HepG2 (cell line): Measurements from ENCODE around the gene DRAXIN. TPM values are rescaled to one million over a fixed set of nuclear protein-coding genes. Genes with fewer than 3 reads are reported as not detected.

Source experiments
- ATAC-seq: fragments of 200-7000 bp; cut with Tn5 transposase; 3 replicates; pipeline ENCODE4 v1.9.1; 2020; ENCODE audit warnings: mild to moderate bottlenecking, moderate library complexity
- BruUV-seq: library from RNA; stranded (reverse); fragments of 400-500 nt; replicated peaks from 2 replicates; lab custom pipeline; 2021; lab: Mats Ljungman, UMichigan
- CTCF ChIA-PET: fragments of 300-600 bp; formaldehyde crosslinking; extraction: SDS; loops from one replicate; lab custom pipeline; 2021; ENCODE audit warnings: low total read pairs, inconsistent platforms, low intra/inter-chr PET ratio; lab: Yijun Ruan, JAX
- POLR2A ChIA-PET: fragments of 350-600 bp; sonication (Branson Sonifier 250); formaldehyde crosslinking; loops from one replicate; lab custom pipeline; 2020; ENCODE audit warnings: antibody characterized with exemption, inconsistent platforms; lab: Yijun Ruan, JAX
- DNase-seq: peaks from one replicate; pipeline ENCODE4 v3.0.0-alpha.2; 2015; ENCODE audit warnings: low spot score
- FAIRE-seq: peaks from 3 replicates; lab custom pipeline; 2011; peaks lifted over from hg19 to GRCh38; lab: Jason Lieb, UNC
- H2AFZ ChIP-seq: one replicate; pipeline ENCODE4 v1.6.1; 2011; ENCODE audit warnings: low read length, inconsistent platforms
- H3K27ac ChIP-seq: fragments of 300-600 bp; 3 replicates; pipeline ENCODE4 v1.8.0; 2011; ENCODE audit warnings: mixed run types, mild to moderate bottlenecking, mixed read lengths, low read length, inconsistent platforms; ENCODE audit not compliant: insufficient read depth; ENCODE audit errors: extremely low read length
- H3K27me3 ChIP-seq, 2 experiments: fragments of 200-600 bp in 1 of 2; 2 replicates in 1 of 2; 3 replicates in 1 of 2; pipeline versions ENCODE4 v1.6.0 to v1.8.0; 2011; ENCODE audit warnings: low read length in 2 of 2, mild to moderate bottlenecking in 2 of 2, moderate library complexity in 2 of 2, inconsistent platforms in 1 of 2; ENCODE audit not compliant: insufficient read depth in 2 of 2, control insufficient read depth in 1 of 2
- H3K36me3 ChIP-seq, 2 experiments: fragments of 200-600 bp in 1 of 2; replicated peaks in 1 of 2; 2 replicates in 1 of 2; 3 replicates in 1 of 2; pipeline versions ENCODE4 v1.5.1 to v1.8.0; 2011; ENCODE audit warnings: low read length in 2 of 2, inconsistent platforms in 1 of 2; ENCODE audit not compliant: insufficient read depth in 2 of 2, control insufficient read depth in 1 of 2
- H3K4me1 ChIP-seq: 2 replicates; pipeline ENCODE4 v1.5.1; 2012; ENCODE audit warnings: low read length, inconsistent platforms; ENCODE audit not compliant: insufficient read depth
- H3K4me2 ChIP-seq: 2 replicates; pipeline ENCODE4 v1.6.0; 2011; ENCODE audit warnings: low read depth, low read length, inconsistent platforms
- H3K4me3 ChIP-seq, 3 experiments: fragments of 200-600 bp in 1 of 3; sonication (generic), shearing (Covaris generic) in 1 of 3; replicated peaks in 1 of 3; 2 replicates each; pipeline ENCODE4 v1.5.1; 2011 to 2016; ENCODE audit warnings: low read length in 3 of 3, inconsistent platforms in 2 of 3, low read depth in 2 of 3, mild to moderate bottlenecking in 2 of 3, control low read depth in 1 of 3, mixed read lengths in 1 of 3; ENCODE audit not compliant: insufficient read depth in 1 of 3
- H3K79me2 ChIP-seq: one replicate; pipeline ENCODE4 v1.6.1; 2011; ENCODE audit warnings: low read length, inconsistent platforms; ENCODE audit not compliant: insufficient read depth
- H3K9ac ChIP-seq: 2 replicates; pipeline ENCODE4 v1.6.0; 2011; ENCODE audit warnings: mild to moderate bottlenecking, low read depth, low read length, inconsistent platforms; ENCODE audit not compliant: insufficient read depth
- H3K9me3 ChIP-seq: 2 replicates; pipeline ENCODE4 v1.5.1; 2012; ENCODE audit warnings: mild to moderate bottlenecking, low read length
- H4K20me1 ChIP-seq: 2 replicates; pipeline ENCODE4 v1.6.0; 2011; ENCODE audit warnings: inconsistent platforms, mild to moderate bottlenecking, low read length, moderate library complexity; ENCODE audit not compliant: insufficient read depth
- AGO2 ChIP-seq: fragments of 200-400 bp; formaldehyde crosslinking; optimal IDR thresholded peaks from 2 replicates; pipeline ENCODE3; 2017; ENCODE audit warnings: mild to moderate bottlenecking, low read depth, low read length, moderate library complexity
- CTCF ChIP-seq: sonication (generic); formaldehyde crosslinking; IDR thresholded peaks from 2 replicates; pipeline ENCODE4 v1.5.0; 2020; ENCODE audit warnings: mild to moderate bottlenecking, missing genetic modification reagents, moderate library complexity
- GZF1 ChIP-seq: sonication (generic); formaldehyde crosslinking; IDR thresholded peaks from 2 replicates; pipeline ENCODE4 v1.5.1; 2020; ENCODE audit warnings: mild to moderate bottlenecking, missing genetic modification reagents
- HNRNPLL ChIP-seq: fragments of 200-400 bp; formaldehyde crosslinking; IDR thresholded peaks from 2 replicates; pipeline ENCODE4 v1.6.1; 2017; ENCODE audit warnings: mild to moderate bottlenecking, low read depth, low read length; ENCODE audit not compliant: poor library complexity, severe bottlenecking
- PRPF4 ChIP-seq: fragments of 200-400 bp; formaldehyde crosslinking; IDR thresholded peaks from 2 replicates; pipeline ENCODE4 v1.6.1; 2016; ENCODE audit warnings: low read length, low read depth; ENCODE audit not compliant: poor library complexity, severe bottlenecking
- RBFOX2 ChIP-seq: fragments of 200-400 bp; formaldehyde crosslinking; IDR thresholded peaks from 2 replicates; pipeline ENCODE4 v1.6.1; 2017; ENCODE audit warnings: low read depth, mild to moderate bottlenecking, low read length
- SMYD3 ChIP-seq: sonication (generic); formaldehyde crosslinking; IDR thresholded peaks from 2 replicates; pipeline ENCODE4 v1.8.1; 2023; ENCODE audit warnings: mild to moderate bottlenecking, missing genetic modification reagents
- STAG1 ChIP-seq: sonication (generic); formaldehyde crosslinking; IDR thresholded peaks from 2 replicates; pipeline ENCODE4 v1.4.0; 2020; ENCODE audit warnings: missing genetic modification reagents
- ZBTB33 ChIP-seq: sonication (generic); formaldehyde crosslinking; IDR thresholded peaks from 2 replicates; pipeline ENCODE4 v1.4.0; 2020; ENCODE audit warnings: missing genetic modification reagents
- ZFP1 ChIP-seq: IDR thresholded peaks from 2 replicates; pipeline ENCODE4 v1.6.1; 2016
- ZKSCAN1 ChIP-seq: fragments of 150-350 bp; IDR thresholded peaks from 2 replicates; pipeline ENCODE4 v1.6.1; 2014; ENCODE audit warnings: low read length
- ZNF687 ChIP-seq: sonication (generic); formaldehyde crosslinking; IDR thresholded peaks from 2 replicates; pipeline ENCODE4 v1.5.1; 2020; ENCODE audit warnings: mild to moderate bottlenecking, missing genetic modification reagents, moderate library complexity
- ZNF740 ChIP-seq: sonication (generic); formaldehyde crosslinking; IDR thresholded peaks from 2 replicates; pipeline ENCODE4 v1.4.0; 2020; ENCODE audit warnings: missing genetic modification reagents
- whole genome bisulfite sequencing: methylation state at CpG from one replicate; pipeline ENCODE4 v1.1.6; 2017; ENCODE audit warnings: low lambda C conversion rate; 5-methylcytosine and 5-hydroxymethylcytosine counted together
- in situ Hi-C: cut with HindIII; loops from 2 replicates; pipeline ENCODE4 v1.10.0; 2017; ENCODE audit warnings: low pct_unique_long_range_greater_than_20kb; ENCODE audit not compliant: extremely low pct_ligation_motif_present
- intact Hi-C: fragments of 100-400 bp; cut with micrococcal nuclease; formaldehyde crosslinking; loops from one replicate; pipeline ENCODE4 v1.10.0; 2022; ENCODE audit not compliant: unreplicated experiment
- polyA plus RNA-seq, 8 experiments: library from polyadenylated mRNA; depleted of rRNA in 3 of 8; stranded (reverse) in 7 of 8; unstranded in 1 of 8; fragments of >200 nt; fragmentation: Illumina TruSeq in 4 of 8; extraction: Trizol in 4 of 8; gene quantifications; 2 replicates each; pipeline versions ENCODE4 v1.2.1 to v1.2.3, GENCODE V29; 2011 to 2016; ENCODE audit warnings: low read depth in 4 of 8, missing spikeins in 1 of 8, mixed read lengths in 1 of 8; ENCODE audit not compliant: insufficient read depth in 1 of 8
- total RNA-seq, 5 experiments: library from RNA; depleted of rRNA; stranded (reverse); fragments of >200 nt; fragmentation: Illumina TruSeq; extraction: Trizol; gene quantifications; 2 replicates each; pipeline ENCODE4 v1.2.3, GENCODE V29; 2016; ENCODE audit warnings: low read depth in 1 of 5

DRAXIN gene
- total and polyA plus RNA-seq, 2 of the 13 experiments (the other 11 are each of a cell fraction or from before 2014, with no cell fraction given): 0.02 TPM; not detected in 1

DNA sequence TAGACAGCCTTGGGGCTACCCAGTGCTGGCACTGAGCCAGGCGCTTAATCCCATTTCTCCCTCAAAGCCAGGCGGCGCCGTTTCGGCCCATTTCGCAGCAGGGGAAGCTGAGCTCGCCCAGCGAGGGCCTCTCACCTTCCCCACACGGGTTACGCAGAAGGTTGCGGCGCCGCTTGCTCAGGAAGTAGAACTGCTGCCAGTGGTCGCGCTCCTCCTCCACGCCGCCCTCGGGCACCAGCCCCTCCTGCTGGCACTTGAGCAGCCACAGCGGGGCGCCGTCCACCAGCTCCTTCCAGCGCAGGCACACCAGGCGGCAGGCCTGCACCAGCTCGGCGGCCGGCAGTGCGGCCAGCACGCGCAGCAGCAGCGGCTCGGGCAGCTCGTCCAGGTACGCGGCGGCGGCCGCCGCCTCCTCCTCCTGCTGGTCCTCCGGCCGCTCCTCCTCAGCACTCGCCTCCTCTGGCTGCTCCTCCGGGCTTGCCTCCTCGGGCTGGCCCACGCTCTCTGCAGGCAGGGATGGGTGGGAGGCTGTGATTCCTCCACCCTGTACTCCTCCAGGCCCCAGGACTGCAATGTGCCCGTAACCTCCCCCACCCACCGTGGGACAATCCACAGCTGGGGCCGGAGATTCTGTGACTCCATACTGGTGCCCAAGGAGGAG, 41.0 kb upstream of the DRAXIN start:
- H4K20me1 ChIP-seq: peaks cover 11% of the 10 kb centered on the region
- BruUV-seq: no TSS peak
- no peak for TF ChIP-seq ZFP1 (CRISPR knock-in tag)
- no peak for TF ChIP-seq ZNF740 (CRISPR knock-in tag)
- no peak for TF ChIP-seq GZF1 (CRISPR knock-in tag)
- peak; percentile 21; the same call in 1 of the 2 replicates for TF ChIP-seq ZNF687 (CRISPR knock-in tag)
- peak; percentile 90 for TF ChIP-seq AGO2
- TF ChIP-seq STAG1: 0 out of 2 replicates have a peak, but pooled peaks have one; percentile 11
- TF ChIP-seq HNRNPLL: peak; percentile 24
- peak; percentile 75 for TF ChIP-seq RBFOX2
- no peak for TF ChIP-seq ZKSCAN1
- peak; percentile 77 for TF ChIP-seq ZBTB33 (CRISPR knock-in tag)
- no peak for TF ChIP-seq SMYD3 (CRISPR knock-in tag)
- peak; percentile 32; the same call in 1 of the 2 replicates for TF ChIP-seq CTCF (CRISPR knock-in tag)
- no peak for TF ChIP-seq PRPF4
- TF ChIP-seq, all 625 proteins: peak for 7
- Histone ChIP-seq H3K4me1 (peaks cover 66% of the 10 kb centered on the region), H3K4me3 (no peak overlapping the region), H3K27ac (no peak overlapping the region), H2AFZ (no peak overlapping the region), H3K27me3 (no peaks in the 10 kb centered on the region), H3K4me2 (no peak overlapping the region), H3K9me3 (no peaks in the 10 kb centered on the region), H3K79me2 (peaks cover 20% of the 10 kb centered on the region), H3K9ac (no peak overlapping the region), H3K36me3 (peaks cover 0 to 2% of the 10 kb centered on the region in 2 experiments; a peak in 1 of 5 replicates)
- CTCF ChIA-PET: no interaction called here
- intact Hi-C loops (loop anchor here (5.0 kb wide), 2 partner anchors 67 to 152 kb away; no protein-coding TSS in a partner anchor), in situ Hi-C loops (no loop called here)
- FAIRE-seq: no peak
- 97% methylated on average over 44 of the region's 47 CpGs for WGBS
- no peak for ATAC-seq
- POLR2A ChIA-PET: no interaction called here
- no peak for DNase-seq
